Bronchus fibroblast of lung (primary cell): ENCODE results near the gene MRI1. TPM values are rescaled to one million over a fixed set of nuclear protein-coding genes. Genes with fewer than 3 reads are reported as not detected.

Experiments
- total RNA-seq: library from RNA; depleted of rRNA; stranded (reverse); fragments of >200 nt; gene quantifications from 2 replicates; pipeline ENCODE4 v1.2.3, GENCODE V29; 2015

MRI1 gene
- total RNA-seq: 33.1 and 35.0 TPM in 2 replicates

DNA sequence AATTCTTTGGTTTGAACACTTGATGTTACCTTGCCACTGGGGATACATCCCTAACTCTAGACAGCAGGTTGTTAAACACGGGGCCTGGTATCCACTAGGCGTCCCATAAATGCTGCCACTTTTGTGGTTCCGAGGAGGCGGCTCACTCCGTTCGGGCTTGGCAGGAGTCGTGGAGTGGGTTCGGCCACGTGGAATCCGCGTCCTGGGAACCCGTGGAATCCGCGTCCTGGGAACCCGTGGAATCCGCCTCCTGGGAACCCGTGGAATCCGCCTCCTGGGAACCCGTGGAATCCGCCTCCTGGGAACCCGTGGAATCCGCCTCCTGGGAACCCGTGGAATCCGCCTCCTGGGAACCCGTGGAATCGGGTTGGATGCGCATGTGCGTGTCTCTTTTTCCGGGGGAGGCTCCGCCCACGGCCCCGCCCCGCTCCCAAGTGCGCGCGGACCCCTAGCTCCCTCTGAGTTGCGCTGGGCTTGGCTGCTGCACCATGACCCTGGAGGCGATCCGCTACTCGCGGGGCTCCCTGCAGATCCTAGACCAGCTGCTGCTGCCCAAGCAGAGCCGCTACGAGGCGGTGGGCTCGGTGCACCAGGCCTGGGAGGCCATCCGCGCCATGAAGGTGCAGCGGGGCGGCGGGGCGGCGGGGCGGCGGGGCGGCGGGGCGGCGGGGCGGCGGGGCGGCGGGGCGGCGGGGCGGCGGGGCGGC is at the start of gene MRI1:
TSS of gene MRI1 (plus strand) at position 422 of the 707 bp plus-strand sequence. CDS start at position 489, 67 bp downstream.

DNA sequence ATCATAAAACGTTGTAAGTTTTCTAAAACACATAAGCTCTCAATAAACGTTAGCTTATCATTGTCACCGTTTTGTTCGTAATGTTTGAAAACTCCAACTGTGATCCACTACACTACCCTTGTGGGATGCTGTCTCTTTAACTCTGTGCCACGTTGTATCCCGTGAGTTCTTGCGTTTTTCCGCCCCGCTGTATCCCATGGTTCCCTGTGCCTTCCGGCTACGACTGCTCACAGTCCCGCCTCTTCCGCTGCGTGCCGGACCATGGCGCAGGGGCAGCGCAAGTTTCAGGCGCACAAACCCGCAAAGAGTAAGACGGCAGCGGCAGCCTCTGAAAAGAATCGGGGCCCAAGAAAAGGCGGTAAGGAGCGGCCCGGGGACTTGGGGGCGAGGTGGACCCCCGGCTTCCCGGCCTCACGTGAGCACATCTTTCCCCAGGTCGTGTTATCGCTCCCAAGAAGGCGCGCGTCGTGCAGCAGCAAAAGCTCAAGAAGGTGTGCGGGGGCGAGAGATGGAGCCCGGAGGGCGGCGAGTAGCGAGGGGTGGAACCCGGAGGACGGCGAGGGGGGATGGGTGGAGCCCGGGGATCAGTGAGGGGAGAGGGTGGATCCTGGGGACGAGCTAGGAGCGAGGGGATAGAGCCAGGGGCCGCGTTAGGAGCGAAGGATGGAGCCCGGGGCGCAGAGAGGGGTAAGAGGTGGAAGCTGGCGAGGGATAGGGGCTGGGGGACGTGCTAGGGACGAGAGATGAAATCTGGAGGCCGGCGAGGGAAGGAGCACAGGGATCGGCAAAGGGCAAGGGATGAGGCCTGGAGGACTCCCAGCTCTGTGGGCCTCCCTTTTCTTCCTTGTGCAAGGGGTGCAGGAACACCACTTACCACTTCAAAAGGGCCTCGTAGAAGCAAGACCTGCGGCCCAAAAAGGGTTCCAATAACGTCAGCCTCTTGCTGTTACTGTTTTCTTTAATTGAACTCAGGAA is 10.2 kb downstream of the MRI1 start, which contains the start of gene C19orf53:
TSS of gene C19orf53 (plus strand) at position 240 of the 975 bp plus-strand sequence. CDS start at position 262, 22 bp downstream.

DNA sequence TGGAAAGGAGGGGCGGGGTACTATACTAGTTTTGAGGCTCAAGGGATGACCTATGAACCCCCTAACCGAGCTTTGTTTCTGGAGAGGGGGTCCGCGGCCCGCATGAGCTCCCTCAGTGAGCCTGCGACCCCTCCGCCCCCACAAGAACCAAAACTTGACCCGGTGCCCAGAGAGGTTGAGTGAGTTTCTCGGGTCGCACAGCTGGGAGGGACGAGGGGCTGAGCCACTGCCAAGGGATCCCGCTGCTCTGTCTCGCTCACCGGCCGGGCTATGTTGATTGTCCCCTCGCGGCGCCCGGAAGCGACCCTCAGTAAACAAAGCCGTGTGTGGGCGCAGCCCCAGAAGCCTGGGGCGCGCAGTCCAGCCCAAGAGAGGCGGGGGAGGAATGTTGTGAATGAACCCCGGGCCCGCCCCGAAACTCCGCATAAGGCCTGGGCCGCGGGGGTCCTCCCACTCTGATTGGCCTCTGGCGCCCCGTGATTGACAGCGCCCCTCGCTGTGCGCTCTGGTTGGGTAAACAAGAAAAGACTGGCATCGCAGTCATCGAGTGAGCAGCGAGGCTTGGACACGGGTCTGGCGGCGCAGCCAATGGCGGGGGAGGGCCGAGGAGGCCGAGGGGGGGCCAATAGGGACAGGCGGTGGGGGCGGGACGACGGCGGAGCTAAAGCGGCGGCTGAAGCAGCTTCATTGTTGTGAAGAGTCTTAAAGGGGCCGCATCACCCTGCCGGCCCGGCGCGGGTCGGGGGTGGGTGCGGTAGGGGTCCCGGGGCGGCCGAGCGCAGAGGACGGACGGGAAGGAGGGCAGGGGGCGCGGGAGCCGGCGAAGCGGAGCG is 30.7 kb downstream of the MRI1 start, which contains the start of gene ZSWIM4:
TSS of gene ZSWIM4 (plus strand) at position 687 of the 833 bp plus-strand sequence. CDS start 206 bp downstream, outside the sequence.

Other genes starting within 250 kb of the MRI1 start
- 245 and 290 TPM in 2 replicates for gene C19orf53, start 9.9 kb downstream of the MRI1 start, total RNA-seq
- 3.9 and 4.9 TPM in 2 replicates for gene ZSWIM4, start 30.9 kb downstream of the MRI1 start, total RNA-seq
- not detected in 2 replicates for gene NANOS3, start 112.6 kb downstream of the MRI1 start, total RNA-seq
- under 0.01 and 0.17 TPM in 2 replicates for gene BRME1, start 141.6 kb downstream of the MRI1 start, total RNA-seq
- 16.5 and 17.8 TPM in 2 replicates for gene CC2D1A, start 141.7 kb downstream of the MRI1 start, total RNA-seq
- 1.7 and 1.9 TPM in 2 replicates for gene PODNL1, start 173.9 kb downstream of the MRI1 start, total RNA-seq
- gene DCAF15, start 188.0 kb downstream of the MRI1 start, total RNA-seq: 22.2 and 27.6 TPM in 2 replicates
- gene RFX1, start 241.8 kb downstream of the MRI1 start, total RNA-seq: 4.5 and 5.0 TPM in 2 replicates